Measurements from ENCODE around the gene HARS2. TPM values are rescaled to one million over a fixed set of nuclear protein-coding genes. Genes with fewer than 3 reads are reported as not detected.
"Not testable (repeated sequence)": the region's sequence is repeated elsewhere in the genome, so short reads cannot be mapped to it uniquely, and the experiment has no call there.

Gene HARS2
- 10 to 100 TPM; 16.8 to 19.2 TPM for total RNA-seq
- long read RNA-seq, donor 1, transcript HARS2-201 (13 exons, 2,510 nt) = major isoform, 5 of 10 reads
- long read RNA-seq, donor 1, partial matches to known transcripts = 1 of 10 reads
- long read RNA-seq, donor 1, other reads (novel, unspliced or antisense) = 3 of 10 reads
- long read RNA-seq, donor 2, transcript HARS2-201 (13 exons, 2,510 nt) = major isoform, 30 of 56 reads
- long read RNA-seq, donor 2, partial matches to known transcripts = 4 of 56 reads
- long read RNA-seq, donor 2, other reads (novel, unspliced or antisense) = 14 of 56 reads

- DNase-seq (ENCODE audit: low spot score) = peak; percentile 97
- intact Hi-C loops (cut with DNase I) = no loop called here
Observed at GRCh38 chr5:140690941-140691924, at the start of gene HARS2, which contains the start of gene HARS1. HARS2 (plus strand) TSS chr5:140691455; CDS start chr5:140691649, 194 bp downstream. HARS1 (minus strand) TSS chr5:140691370; CDS start chr5:140691304, 66 bp downstream.

GRCh38 chr5:140641716-140642115 is 49.5 kb upstream of the HARS2 start:
- intact Hi-C loops (cut with DNase I) = loop anchor here in 1 of 2 donors (5.0 kb wide), 1 partner anchor 94 kb away; the partner anchor contains the start of gene EIF4EBP3
- DNase-seq (ENCODE audit: low spot score) = no peak

GRCh38 chr5:140642718-140643117 is 48.5 kb upstream of the HARS2 start:
- intact Hi-C loops (cut with DNase I) = loop anchor here in 1 of 2 donors (5.0 kb wide), 1 partner anchor 95 kb away; the partner anchor contains the start of gene EIF4EBP3
- DNase-seq (ENCODE audit: low spot score) = peak; percentile 81

GRCh38 chr5:140647042-140647419 is 44.2 kb upstream of the HARS2 start:
- intact Hi-C loops (cut with DNase I) = no loop called here
- no peak for DNase-seq (ENCODE audit: low spot score)

GRCh38 chr5:140658870-140659269 is 32.4 kb upstream of the HARS2 start:
- DNase-seq (ENCODE audit: low spot score) = no peak
- intact Hi-C loops (cut with DNase I) = no loop called here

GRCh38 chr5:140660371-140660770 is 30.9 kb upstream of the HARS2 start:
- intact Hi-C loops (cut with DNase I); DNase-seq (ENCODE audit: low spot score): not testable (repeated sequence)

GRCh38 chr5:140664030-140664358 is 27.3 kb upstream of the HARS2 start:
- DNase-seq (ENCODE audit: low spot score) = no peak
- intact Hi-C loops (cut with DNase I) = no loop called here

GRCh38 chr5:140664359-140665119 is 26.7 kb upstream of the HARS2 start, which contains the start of gene WDR55:
WDR55 (plus strand) TSS chr5:140664904; CDS start chr5:140664913, 9 bp downstream.
- peak; percentile 99 for DNase-seq (ENCODE audit: low spot score)
- intact Hi-C loops (cut with DNase I) = no loop called here

- intact Hi-C loops (cut with DNase I); DNase-seq (ENCODE audit: low spot score): not testable (repeated sequence)
Observed at GRCh38 chr5:140671035-140671434, 20.2 kb upstream of the HARS2 start.

GRCh38 chr5:140671472-140672125 is 19.7 kb upstream of the HARS2 start:
- intact Hi-C loops (cut with DNase I) = no loop called here
- DNase-seq (ENCODE audit: low spot score) = no peak

- intact Hi-C loops (cut with DNase I) = no loop called here
Observed at GRCh38 chr5:140672455-140673186, 18.6 kb upstream of the HARS2 start.

GRCh38 chr5:140673187-140673976 is 17.9 kb upstream of the HARS2 start, which contains the start of gene DND1:
DND1 (minus strand) TSS chr5:140673576; CDS start chr5:140673542, 34 bp downstream.
- no peak for DNase-seq (ENCODE audit: low spot score)
- intact Hi-C loops (cut with DNase I) = no loop called here

More at GRCh38 chr5:140672455-140673186, 18.6 kb upstream of the HARS2 start:
- DNase-seq (ENCODE audit: low spot score) = no peak

GRCh38 chr5:140674211-140674610 is 17.0 kb upstream of the HARS2 start:
- DNase-seq (ENCODE audit: low spot score) = no peak
- intact Hi-C loops (cut with DNase I) = no loop called here

- DNase-seq (ENCODE audit: low spot score) = no peak
- intact Hi-C loops (cut with DNase I) = no loop called here
Observed at GRCh38 chr5:140674629-140675028, 16.6 kb upstream of the HARS2 start.

GRCh38 chr5:140677947-140678346 is 13.3 kb upstream of the HARS2 start:
- DNase-seq (ENCODE audit: low spot score) = no peak
- intact Hi-C loops (cut with DNase I) = no loop called here

GRCh38 chr5:140678993-140679392 is 12.3 kb upstream of the HARS2 start:
- intact Hi-C loops (cut with DNase I) = no loop called here

GRCh38 chr5:140690376-140690932 is 801 bp upstream of the HARS2 start:
- no peak for DNase-seq (ENCODE audit: low spot score)
- intact Hi-C loops (cut with DNase I) = no loop called here

More at GRCh38 chr5:140678993-140679392, 12.3 kb upstream of the HARS2 start:
- DNase-seq (ENCODE audit: low spot score) = no peak

Measured in posterior vena cava (tissue), 2 donors.